T-helper 2 cell treated with Interferon-gamma antibody and Interleukin-4, amounts not matched to agents 5 μg/mL and 100 μg/mL, for 36 hours (primary cell): ENCODE results near the gene ACD.
"Not testable (repeated sequence)": the region's sequence is repeated elsewhere in the genome, so short reads cannot be mapped to it uniquely, and the experiment has no call there.

Experiments used
- DNase-seq: peaks from one replicate; pipeline ENCODE4 v3.0.0; 2021; ENCODE audit warnings: low spot score
- H3K27ac Mint-ChIP-seq: one replicate; pipeline ENCODE4 v1.8.0; 2021; ENCODE audit warnings: mild to moderate bottlenecking, mixed read lengths
- H3K27me3 Mint-ChIP-seq: one replicate; pipeline ENCODE4 v1.8.0; 2021; ENCODE audit warnings: low read depth, mixed read lengths
- H3K36me3 Mint-ChIP-seq: one replicate; pipeline ENCODE4 v1.8.0; 2021; ENCODE audit warnings: low read depth, mixed read lengths
- H3K4me1 Mint-ChIP-seq: one replicate; pipeline ENCODE4 v1.8.0; 2021; ENCODE audit warnings: low read depth, mixed read lengths
- H3K4me3 Mint-ChIP-seq: one replicate; pipeline ENCODE4 v1.8.0; 2022; ENCODE audit warnings: mild to moderate bottlenecking, moderate library complexity, mixed read lengths
- H3K9me3 Mint-ChIP-seq: one replicate; pipeline ENCODE4 v1.8.0; 2021; ENCODE audit warnings: mixed read lengths

Gene ACD

GRCh38 chr16:67659675-67660563 is at the start of gene ACD:
Gene ACD, minus strand, starts transcription at chr16:67660260. Its CDS starts 40 bp downstream, at chr16:67660220.
- H3K9me3 Mint-ChIP-seq = no peaks in the 10 kb centered on the region
- H3K4me1 Mint-ChIP-seq = peaks cover 8% of the 10 kb centered on the region
- peak within 1 kb of the TSS; percentile 98 for H3K27ac Mint-ChIP-seq
- peaks cover 18% of the 10 kb centered on the region for H3K36me3 Mint-ChIP-seq
- DNase-seq = peak; percentile 94
- H3K27me3 Mint-ChIP-seq = no peaks in the 10 kb centered on the region
- peak within 1 kb of the TSS; percentile 95 for H3K4me3 Mint-ChIP-seq

GRCh38 chr16:67709050-67709449 is 49.0 kb upstream of the ACD start:
- H3K36me3 Mint-ChIP-seq = no peaks in the 10 kb centered on the region
- no peak overlapping the region for H3K4me3 Mint-ChIP-seq
- no peaks in the 10 kb centered on the region for H3K4me1 Mint-ChIP-seq
- no peak for DNase-seq
- H3K27me3 Mint-ChIP-seq = no peaks in the 10 kb centered on the region
- H3K9me3 Mint-ChIP-seq = no peaks in the 10 kb centered on the region
- no peak overlapping the region for H3K27ac Mint-ChIP-seq

- Mint-ChIP-seq H3K9me3 (no peaks in the 10 kb centered on the region), H3K4me1 (peaks cover 7% of the 10 kb centered on the region), H3K27me3 (no peaks in the 10 kb centered on the region), H3K27ac (no peak overlapping the region), H3K4me3 (no peak overlapping the region), H3K36me3 (no peaks in the 10 kb centered on the region)
- DNase-seq = no peak
Measured at GRCh38 chr16:67708368-67708771, 48.3 kb upstream of the ACD start.

GRCh38 chr16:67707790-67708189 is 47.7 kb upstream of the ACD start:
- Mint-ChIP-seq H3K36me3 (no peaks in the 10 kb centered on the region), H3K27me3 (no peaks in the 10 kb centered on the region), H3K4me3 (no peak overlapping the region), H3K27ac (no peak overlapping the region), H3K9me3 (no peaks in the 10 kb centered on the region), H3K4me1 (peaks cover 9% of the 10 kb centered on the region)
- DNase-seq = no peak

- Mint-ChIP-seq H3K27ac (no peak overlapping the region), H3K9me3 (no peaks in the 10 kb centered on the region), H3K4me1 (peaks cover 9% of the 10 kb centered on the region), H3K36me3 (no peaks in the 10 kb centered on the region), H3K27me3 (no peaks in the 10 kb centered on the region), H3K4me3 (no peak overlapping the region)
- DNase-seq = no peak
Measured at GRCh38 chr16:67707210-67707609, 47.1 kb upstream of the ACD start.

- H3K9me3 Mint-ChIP-seq = no peaks in the 10 kb centered on the region
- H3K27ac Mint-ChIP-seq = no peak overlapping the region
- H3K4me3 Mint-ChIP-seq = peak overlapping the region; percentile 18
Measured at GRCh38 chr16:67704110-67704509, 44.0 kb upstream of the ACD start.

GRCh38 chr16:67703626-67704025 is 43.6 kb upstream of the ACD start:
- Mint-ChIP-seq H3K27ac (peak overlapping the region; percentile 64), H3K4me3 (peak overlapping the region; percentile 18), H3K9me3 (no peaks in the 10 kb centered on the region), H3K36me3 (peaks cover 1% of the 10 kb centered on the region), H3K4me1 (peaks cover 9% of the 10 kb centered on the region), H3K27me3 (no peaks in the 10 kb centered on the region)
- peak; percentile 9 for DNase-seq

More at GRCh38 chr16:67704110-67704509, 44.0 kb upstream of the ACD start:
- H3K27me3 Mint-ChIP-seq = no peaks in the 10 kb centered on the region
- H3K36me3 Mint-ChIP-seq = no peaks in the 10 kb centered on the region
- no peak for DNase-seq
- H3K4me1 Mint-ChIP-seq = peaks cover 9% of the 10 kb centered on the region

GRCh38 chr16:67702130-67702529 is 42.1 kb upstream of the ACD start:
- Mint-ChIP-seq H3K27ac (no peak overlapping the region), H3K36me3 (peaks cover 4% of the 10 kb centered on the region), H3K4me3 (no peak overlapping the region), H3K4me1 (peaks cover 11% of the 10 kb centered on the region), H3K27me3 (no peaks in the 10 kb centered on the region), H3K9me3 (no peaks in the 10 kb centered on the region)
- DNase-seq = no peak

- Mint-ChIP-seq H3K27ac (no peak overlapping the region), H3K36me3 (peaks cover 4% of the 10 kb centered on the region), H3K4me3 (no peak overlapping the region), H3K4me1 (peaks cover 13% of the 10 kb centered on the region), H3K9me3 (no peaks in the 10 kb centered on the region), H3K27me3 (no peaks in the 10 kb centered on the region)
- DNase-seq = no peak
Measured at GRCh38 chr16:67701420-67701819, 41.4 kb upstream of the ACD start.

GRCh38 chr16:67699265-67699664 is 39.2 kb upstream of the ACD start:
- H3K4me3 Mint-ChIP-seq = no peak overlapping the region
- DNase-seq = no peak
- no peak overlapping the region for H3K27ac Mint-ChIP-seq
- peaks cover 4% of the 10 kb centered on the region for H3K36me3 Mint-ChIP-seq
- H3K9me3 Mint-ChIP-seq = no peaks in the 10 kb centered on the region
- peaks cover 15% of the 10 kb centered on the region for H3K4me1 Mint-ChIP-seq
- no peaks in the 10 kb centered on the region for H3K27me3 Mint-ChIP-seq

GRCh38 chr16:67697422-67698185 is 37.5 kb upstream of the ACD start:
- Mint-ChIP-seq H3K27me3 (no peaks in the 10 kb centered on the region), H3K9me3 (no peaks in the 10 kb centered on the region), H3K4me1 (peaks cover 6% of the 10 kb centered on the region), H3K27ac (no peak overlapping the region), H3K36me3 (peaks cover 4% of the 10 kb centered on the region), H3K4me3 (no peak overlapping the region)
- DNase-seq = no peak

GRCh38 chr16:67694611-67695010 is 34.6 kb upstream of the ACD start:
- peaks cover 8% of the 10 kb centered on the region for H3K4me1 Mint-ChIP-seq

GRCh38 chr16:67693517-67694285 is 33.6 kb upstream of the ACD start:
- not testable (repeated sequence) for H3K27me3 Mint-ChIP-seq, H3K9me3 Mint-ChIP-seq, H3K4me3 Mint-ChIP-seq, H3K4me1 Mint-ChIP-seq, H3K36me3 Mint-ChIP-seq, DNase-seq, H3K27ac Mint-ChIP-seq

More at GRCh38 chr16:67694611-67695010, 34.6 kb upstream of the ACD start:
- Mint-ChIP-seq H3K9me3 (no peaks in the 10 kb centered on the region), H3K27ac (peak overlapping the region; percentile 21), H3K4me3 (no peak overlapping the region), H3K27me3 (no peaks in the 10 kb centered on the region), H3K36me3 (peaks cover 6% of the 10 kb centered on the region)
- DNase-seq = no peak
